ENCODE measurements around the gene SLIT1. TPM values are rescaled to one million over a fixed set of nuclear protein-coding genes. Genes with fewer than 3 reads are reported as not detected.
A peak's percentile ranks its signal among the peaks of the same experiment; 100 is the strongest.

SLIT1 gene
- total and polyA plus RNA-seq, 3 donors from 2014 or later = 1.9 to 4.6 (median 2.5) TPM

GRCh38 chr10:97028832-97029178 is 157.0 kb downstream of the SLIT1 start:
- Histone ChIP-seq H3K27me3 (no peaks in the 10 kb centered on the region), H3K4me3 (no peak overlapping the region), H3K9me3 (no peaks in the 10 kb centered on the region), H3K4me1 (no peaks in the 10 kb centered on the region), H3K36me3 (ENCODE audit: low read depth, missing control alignments) (no peaks in the 10 kb centered on the region), H3K27ac (no peak overlapping the region)
- 98 to 100% methylated on average over 3 of the region's 3 CpGs for WGBS, 2 donors
- TF ChIP-seq POLR2A (IDR thresholded peaks at IDR 0.05) = no peak
- TF ChIP-seq, protein P1, sequence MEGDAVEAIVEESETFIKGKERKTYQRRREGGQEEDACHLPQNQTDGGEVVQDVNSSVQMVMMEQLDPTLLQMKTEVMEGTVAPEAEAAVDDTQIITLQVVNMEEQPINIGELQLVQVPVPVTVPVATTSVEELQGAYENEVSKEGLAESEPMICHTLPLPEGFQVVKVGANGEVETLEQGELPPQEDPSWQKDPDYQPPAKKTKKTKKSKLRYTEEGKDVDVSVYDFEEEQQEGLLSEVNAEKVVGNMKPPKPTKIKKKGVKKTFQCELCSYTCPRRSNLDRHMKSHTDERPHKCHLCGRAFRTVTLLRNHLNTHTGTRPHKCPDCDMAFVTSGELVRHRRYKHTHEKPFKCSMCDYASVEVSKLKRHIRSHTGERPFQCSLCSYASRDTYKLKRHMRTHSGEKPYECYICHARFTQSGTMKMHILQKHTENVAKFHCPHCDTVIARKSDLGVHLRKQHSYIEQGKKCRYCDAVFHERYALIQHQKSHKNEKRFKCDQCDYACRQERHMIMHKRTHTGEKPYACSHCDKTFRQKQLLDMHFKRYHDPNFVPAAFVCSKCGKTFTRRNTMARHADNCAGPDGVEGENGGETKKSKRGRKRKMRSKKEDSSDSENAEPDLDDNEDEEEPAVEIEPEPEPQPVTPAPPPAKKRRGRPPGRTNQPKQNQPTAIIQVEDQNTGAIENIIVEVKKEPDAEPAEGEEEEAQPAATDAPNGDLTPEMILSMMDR (IDR thresholded peaks at IDR 0.05) = no peak
- intact Hi-C loops (cut with DNase I; ENCODE audit: low total_unique reads) = no loop called here
- DNase-seq = no peak

GRCh38 chr10:97028126-97028831 is 157.5 kb downstream of the SLIT1 start:
- Histone ChIP-seq H3K9me3 (no peaks in the 10 kb centered on the region), H3K4me1 (no peaks in the 10 kb centered on the region), H3K36me3 (ENCODE audit: low read depth, missing control alignments) (no peaks in the 10 kb centered on the region), H3K27me3 (no peaks in the 10 kb centered on the region), H3K27ac (no peak overlapping the region), H3K4me3 (no peak overlapping the region)
- no peak for DNase-seq
- intact Hi-C loops (cut with DNase I; ENCODE audit: low total_unique reads) = no loop called here
- TF ChIP-seq POLR2A (IDR thresholded peaks at IDR 0.05) = no peak
- TF ChIP-seq, protein P1 (IDR thresholded peaks at IDR 0.05) = no peak
- 93 to 96% methylated on average over 2 of the region's 2 CpGs for WGBS, 2 donors

DNA sequence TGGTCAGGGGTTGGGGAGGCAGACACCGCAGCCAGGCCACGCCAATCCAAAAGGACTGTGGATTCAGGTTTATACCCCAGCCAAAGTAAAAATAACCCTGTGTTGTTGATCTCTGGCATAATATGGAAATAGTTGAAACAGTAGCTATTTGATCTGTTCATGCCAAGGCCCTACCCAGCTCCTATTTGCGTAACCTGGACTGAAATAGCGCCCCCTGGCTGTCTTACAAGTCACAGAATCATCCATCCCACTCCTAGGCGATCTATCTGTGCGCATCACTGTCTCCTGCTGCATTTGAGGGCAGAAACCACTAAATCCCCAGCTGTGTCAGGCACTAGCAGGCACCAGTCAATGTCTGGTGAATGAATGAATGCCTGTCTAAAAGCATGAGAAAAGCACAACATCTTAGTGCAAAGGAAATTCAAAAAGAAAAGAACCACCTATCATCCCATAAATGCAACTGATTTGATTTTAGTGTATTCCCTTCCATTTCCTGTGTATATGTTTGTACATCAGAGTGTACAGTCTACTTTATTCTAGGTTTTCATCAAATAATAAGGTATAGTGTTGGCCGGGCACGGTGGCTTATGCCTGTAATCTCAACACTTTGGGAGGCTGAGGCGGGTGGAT is 160.0 kb downstream of the SLIT1 start:
- intact Hi-C loops (cut with DNase I; ENCODE audit: low total_unique reads) = no loop called here
- H3K36me3 ChIP-seq (ENCODE audit: low read depth, missing control alignments) = no peaks in the 10 kb centered on the region

DNA sequence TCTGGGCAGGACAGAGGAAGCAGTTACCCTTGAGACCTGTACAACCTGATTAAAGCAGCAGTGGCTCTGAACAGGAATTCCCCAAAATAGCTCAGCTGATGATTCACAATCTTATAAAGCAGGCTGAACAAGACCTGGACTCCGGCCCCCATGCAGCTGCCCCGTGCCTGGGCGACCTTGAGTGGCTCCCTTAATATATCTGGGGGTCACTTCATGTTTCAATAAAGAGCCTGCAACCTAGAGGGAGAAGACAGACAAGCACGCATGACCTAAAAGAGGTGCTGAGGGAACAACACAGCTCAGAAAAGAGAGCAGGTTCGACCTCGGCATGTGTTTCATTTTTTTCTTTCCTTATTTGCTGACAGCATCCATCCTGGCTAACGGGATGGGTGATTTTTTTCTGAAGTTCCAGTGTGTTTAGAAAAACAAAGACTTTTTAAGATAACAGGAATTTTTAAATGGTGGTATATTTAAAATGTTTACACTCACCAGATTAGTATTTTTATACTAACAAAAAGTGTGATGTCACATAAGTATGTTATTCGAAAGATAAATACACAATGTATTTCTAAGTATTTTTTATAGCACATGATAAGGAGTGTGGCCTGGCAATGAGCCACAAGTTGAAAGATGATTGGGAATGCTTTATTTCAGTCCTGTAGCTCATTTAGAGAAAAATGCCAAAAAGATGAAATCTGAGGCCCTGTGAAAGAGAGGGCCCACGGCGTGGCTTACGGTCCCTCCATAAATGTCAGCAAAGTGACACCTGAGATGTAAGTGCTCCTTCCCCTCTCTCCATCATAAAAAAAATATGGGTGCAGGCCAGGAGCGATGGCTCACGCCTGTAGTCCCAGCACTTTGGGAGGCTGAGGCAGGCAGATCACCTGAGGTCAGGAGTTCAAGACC is 161.3 kb downstream of the SLIT1 start:
- peak; percentile 31 for DNase-seq
- H3K4me1 ChIP-seq = peaks cover 12% of the 10 kb centered on the region
- no peaks in the 10 kb centered on the region for H3K9me3 ChIP-seq
- 46 to 64% methylated on average over 13 of the region's 13 CpGs for WGBS, 2 donors
- peak overlapping the region in 1 of 2 donors; percentile 41 for H3K27ac ChIP-seq
- no peak for TF ChIP-seq POLR2A (IDR thresholded peaks at IDR 0.05)
- TF ChIP-seq, protein P1 (IDR thresholded peaks at IDR 0.05) = no peak
- no peaks in the 10 kb centered on the region for H3K27me3 ChIP-seq
- no peaks in the 10 kb centered on the region for H3K36me3 ChIP-seq (ENCODE audit: low read depth, missing control alignments)
- no peak overlapping the region for H3K4me3 ChIP-seq
- intact Hi-C loops (cut with DNase I; ENCODE audit: low total_unique reads) = no loop called here

More for the DNA sequence above, 160.0 kb downstream of the SLIT1 start:
- TF ChIP-seq POLR2A (IDR thresholded peaks at IDR 0.05) = no peak
- TF ChIP-seq, protein P1 (IDR thresholded peaks at IDR 0.05) = peak; percentile 61 to 73 (median 67)
- Histone ChIP-seq H3K9me3 (no peaks in the 10 kb centered on the region), H3K27me3 (no peaks in the 10 kb centered on the region), H3K27ac (no peak overlapping the region), H3K4me3 (no peak overlapping the region), H3K4me1 (peaks cover 5% of the 10 kb centered on the region)
- DNase-seq = peak; percentile 86
- WGBS, 2 donors = 79 to 82% methylated on average over 9 of the region's 9 CpGs

Measured in testis (tissue), 3 donors.